GM12865 (cell line): ENCODE measurements around the gene DUOX2.
"Not testable (repeated sequence)": the region's sequence is repeated elsewhere in the genome, so short reads cannot be mapped to it uniquely, and the experiment has no call there.

Experiments used
- DNase-seq: peaks from one replicate; pipeline ENCODE4 v3.0.0; 2010; ENCODE audit warnings: low read depth
- H3K4me3 ChIP-seq: 2 replicates; pipeline ENCODE4 v1.5.1; 2011; ENCODE audit warnings: mild to moderate bottlenecking, low read depth, low read length, control low read depth
- CTCF ChIP-seq: IDR thresholded peaks from 2 replicates; pipeline ENCODE4 v1.5.1; 2011; ENCODE audit warnings: low read length, control low read depth, low read depth, inconsistent platforms; ENCODE audit not compliant: insufficient read depth; ENCODE audit errors: missing control alignments

DUOX2 gene

DNA sequence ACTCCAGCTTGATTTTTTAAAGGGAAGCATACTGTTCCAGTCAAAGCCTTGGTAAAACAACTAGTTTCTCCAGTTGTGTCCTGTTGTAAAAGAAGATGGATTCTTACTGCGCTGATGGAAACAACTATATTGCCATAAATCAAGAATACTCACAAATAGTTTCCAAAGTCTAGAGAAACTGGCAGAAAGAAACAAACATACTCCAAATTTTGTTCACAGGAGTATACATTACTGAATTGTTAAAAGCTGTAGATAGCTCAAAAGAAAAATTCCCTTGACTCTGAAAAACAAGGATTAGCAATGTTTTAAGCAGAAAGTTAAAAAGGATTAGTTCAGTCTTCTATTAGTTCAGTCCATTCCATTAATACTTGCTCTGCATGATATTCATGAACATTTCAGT, 63.4 kb downstream of the DUOX2 start:
- TF ChIP-seq CTCF = no peak
- H3K4me3 ChIP-seq = no peak overlapping the region
- no peak for DNase-seq

- peak; percentile 59 for DNase-seq
- no peak overlapping the region for H3K4me3 ChIP-seq
- no peak for TF ChIP-seq CTCF
Measured at GRCh38 chr15:45048794-45049631, 65.0 kb downstream of the DUOX2 start.

DNA sequence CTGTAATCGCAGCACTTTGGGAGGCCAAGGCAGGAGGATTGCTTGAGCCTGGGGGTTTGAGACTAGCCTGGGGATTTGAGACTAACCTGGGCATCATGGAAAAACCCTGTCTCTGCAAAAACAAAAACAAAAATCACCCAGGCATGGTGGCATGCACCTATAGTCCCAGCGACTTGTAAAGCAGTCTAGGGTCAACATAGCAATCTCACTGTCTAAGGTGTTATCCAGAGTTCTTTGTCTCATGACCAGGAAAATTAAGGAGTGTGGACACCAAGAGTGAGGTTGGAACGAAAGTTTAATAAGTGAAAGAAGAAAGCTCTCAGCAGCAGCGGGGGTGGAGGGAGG, 65.6 kb downstream of the DUOX2 start:
- peak; percentile 4 for DNase-seq
- not testable (repeated sequence) for H3K4me3 ChIP-seq

GRCh38 chr15:45044270-45044669, 69.7 kb downstream of the DUOX2 start:
- DNase-seq, H3K4me3 ChIP-seq: not testable (repeated sequence)

DNA sequence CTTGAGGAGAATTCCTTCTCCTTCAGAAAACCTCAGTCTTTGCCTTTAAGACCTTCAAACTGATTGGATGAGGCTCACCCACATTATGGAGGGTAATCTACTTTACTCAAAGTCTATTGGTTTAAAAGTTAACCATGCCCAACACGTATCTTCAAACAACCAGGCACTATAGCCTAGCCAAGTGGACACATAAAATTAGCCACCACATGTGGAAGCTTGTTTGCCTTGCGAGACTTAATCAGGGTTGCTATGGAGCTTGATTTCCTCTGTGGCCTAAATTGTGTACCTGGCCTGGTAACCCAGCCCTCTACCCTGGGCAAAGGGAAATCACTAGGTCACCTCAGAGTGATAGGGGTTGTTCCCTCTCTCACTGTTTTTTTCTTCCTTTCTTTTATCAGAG, 71.1 kb downstream of the DUOX2 start:
- H3K4me3 ChIP-seq, DNase-seq: not testable (repeated sequence)
